Neural cell (in vitro differentiated cells): ENCODE results near the gene DMWD. TPM values are rescaled to one million over a fixed set of nuclear protein-coding genes. Genes with fewer than 3 reads are reported as not detected.

Source experiments
- H2AFZ ChIP-seq: fragments of 200-600, 300-800 bp; sonication (generic), shearing (Covaris generic); 2 replicates; pipeline ENCODE4 v1.6.0; 2014; ENCODE audit warnings: low read depth, mild to moderate bottlenecking, antibody characterized with exemption, low read length, moderate library complexity
- H3F3A ChIP-seq: fragments of 200-600 bp; shearing (Covaris generic); 2 replicates; pipeline ENCODE4 v1.6.1; 2016; ENCODE audit warnings: mild to moderate bottlenecking, moderate library complexity, mixed read lengths, antibody characterized with exemption, low read length; ENCODE audit not compliant: insufficient read depth, poor library complexity, severe bottlenecking
- H3K27ac ChIP-seq: fragments of 200-600, 300-800 bp; sonication (generic), shearing (Covaris generic); 2 replicates; pipeline ENCODE4 v1.5.1; 2014; ENCODE audit warnings: mild to moderate bottlenecking, low read length, moderate library complexity
- H3K27me3 ChIP-seq: fragments of 300-800, 200-600 bp; sonication (generic), shearing (Covaris generic); 2 replicates; pipeline ENCODE4 v1.6.0; 2014; ENCODE audit warnings: mild to moderate bottlenecking, low read depth, low read length, moderate library complexity; ENCODE audit not compliant: insufficient read depth
- H3K36me3 ChIP-seq: fragments of 300-800, 200-600 bp; sonication (generic), shearing (Covaris generic); 2 replicates; pipeline ENCODE4 v1.5.1; 2014; ENCODE audit warnings: mild to moderate bottlenecking, antibody characterized with exemption, low read length, moderate library complexity; ENCODE audit not compliant: insufficient read depth
- H3K4me2 ChIP-seq: fragments of 300-800, 200-600 bp; sonication (generic), shearing (Covaris generic); 2 replicates; pipeline ENCODE4 v1.6.0; 2014; ENCODE audit warnings: mild to moderate bottlenecking, low read length
- H3K4me3 ChIP-seq: fragments of 300-800, 200-600 bp; sonication (generic), shearing (Covaris generic); 2 replicates; pipeline ENCODE4 v1.5.1; 2014; ENCODE audit warnings: mild to moderate bottlenecking, low read length, moderate library complexity
- H3K79me2 ChIP-seq: fragments of 200-600 bp; shearing (Covaris generic); replicated peaks from 2 replicates; pipeline ENCODE4 v1.6.0; 2014; ENCODE audit warnings: mild to moderate bottlenecking, low read length, moderate library complexity; ENCODE audit not compliant: insufficient read depth
- H3K9ac ChIP-seq: fragments of 300-800, 200-600 bp; sonication (generic), shearing (Covaris generic); 2 replicates; pipeline ENCODE4 v1.6.1; 2016; ENCODE audit warnings: mild to moderate bottlenecking, low read length, mixed read lengths
- H3K9me2 ChIP-seq: fragments of 200-600 bp; shearing (Covaris generic); 2 replicates; pipeline ENCODE4 v1.6.1; 2016; ENCODE audit warnings: mild to moderate bottlenecking, low read length, mixed read lengths; ENCODE audit not compliant: insufficient read depth
- H3K9me3 ChIP-seq: fragments of 200-600, 300-800 bp; sonication (generic), shearing (Covaris generic); 2 replicates; pipeline ENCODE4 v1.6.1; 2016; ENCODE audit warnings: mild to moderate bottlenecking, mixed run types, low read length, moderate library complexity, mixed read lengths
- H4K20me1 ChIP-seq: fragments of 200-600 bp; shearing (Covaris generic); 2 replicates; pipeline ENCODE4 v1.6.1; 2016; ENCODE audit warnings: mild to moderate bottlenecking, mixed run types; ENCODE audit not compliant: insufficient read depth
- EP300 ChIP-seq: fragments of 450-650 bp; conservative IDR thresholded peaks from 2 replicates; pipeline ENCODE4 v1.6.1; 2014; ENCODE audit warnings: antibody characterized with exemption, mild to moderate bottlenecking, moderate library complexity; ENCODE audit not compliant: poor library complexity, severe bottlenecking
- EZH2 ChIP-seq: fragments of 200-600, 300-800 bp; shearing (Covaris generic), sonication (generic); IDR thresholded peaks from 2 replicates; pipeline ENCODE4 v1.6.1; 2014; ENCODE audit warnings: antibody characterized with exemption, low read length, borderline replicate concordance, mild to moderate bottlenecking; ENCODE audit not compliant: insufficient read depth, poor library complexity, severe bottlenecking
- MXI1 ChIP-seq: fragments of 450-650 bp; conservative IDR thresholded peaks from 2 replicates; pipeline ENCODE4 v1.6.1; 2014; ENCODE audit warnings: antibody characterized with exemption, mild to moderate bottlenecking; ENCODE audit not compliant: poor library complexity, severe bottlenecking
- POLR2AphosphoS5 ChIP-seq: IDR thresholded peaks from 2 replicates; pipeline ENCODE4 v1.6.1; 2012
- RAD21 ChIP-seq: fragments of 450-650 bp; conservative IDR thresholded peaks from 2 replicates; pipeline ENCODE4 v1.6.1; 2014; ENCODE audit warnings: antibody characterized with exemption, mild to moderate bottlenecking, moderate library complexity
- SMC3 ChIP-seq: fragments of 450-650 bp; conservative IDR thresholded peaks from 2 replicates; pipeline ENCODE4 v1.6.1; 2014; ENCODE audit warnings: antibody characterized with exemption, mild to moderate bottlenecking, moderate library complexity; ENCODE audit not compliant: poor library complexity
- TAF1 ChIP-seq: IDR thresholded peaks from 2 replicates; pipeline ENCODE4 v1.6.1; 2012; ENCODE audit warnings: low read depth
- polyA plus RNA-seq: library from polyadenylated mRNA; depleted of rRNA; stranded (reverse); fragments of >200 nt; gene quantifications from 2 replicates; pipeline ENCODE4 v1.2.3, GENCODE V29; 2014
- TF ChIP-seq, protein P1 (sequence below): fragments of 450-650 bp; IDR thresholded peaks from 2 replicates; pipeline ENCODE4 v1.5.1; 2014; ENCODE audit warnings: antibody characterized with exemption, mild to moderate bottlenecking, moderate library complexity; ENCODE audit not compliant: poor library complexity, severe bottlenecking
- TF ChIP-seq, protein P2 (sequence below): IDR thresholded peaks from 2 replicates; pipeline ENCODE4 v1.6.1; 2012; ENCODE audit warnings: borderline replicate concordance

The DMWD gene
- polyA plus RNA-seq, 1 donor from 2014 or later = 20.4 TPM

GRCh38 chr19:45828523-45828922 lies 35.9 kb upstream of the DMWD start:
- H3K9me2 ChIP-seq = no peaks in the 10 kb centered on the region
- no peak for TF ChIP-seq TAF1
- TF ChIP-seq RAD21 = no peak
- no peak for TF ChIP-seq SMC3
- TF ChIP-seq, protein P1, sequence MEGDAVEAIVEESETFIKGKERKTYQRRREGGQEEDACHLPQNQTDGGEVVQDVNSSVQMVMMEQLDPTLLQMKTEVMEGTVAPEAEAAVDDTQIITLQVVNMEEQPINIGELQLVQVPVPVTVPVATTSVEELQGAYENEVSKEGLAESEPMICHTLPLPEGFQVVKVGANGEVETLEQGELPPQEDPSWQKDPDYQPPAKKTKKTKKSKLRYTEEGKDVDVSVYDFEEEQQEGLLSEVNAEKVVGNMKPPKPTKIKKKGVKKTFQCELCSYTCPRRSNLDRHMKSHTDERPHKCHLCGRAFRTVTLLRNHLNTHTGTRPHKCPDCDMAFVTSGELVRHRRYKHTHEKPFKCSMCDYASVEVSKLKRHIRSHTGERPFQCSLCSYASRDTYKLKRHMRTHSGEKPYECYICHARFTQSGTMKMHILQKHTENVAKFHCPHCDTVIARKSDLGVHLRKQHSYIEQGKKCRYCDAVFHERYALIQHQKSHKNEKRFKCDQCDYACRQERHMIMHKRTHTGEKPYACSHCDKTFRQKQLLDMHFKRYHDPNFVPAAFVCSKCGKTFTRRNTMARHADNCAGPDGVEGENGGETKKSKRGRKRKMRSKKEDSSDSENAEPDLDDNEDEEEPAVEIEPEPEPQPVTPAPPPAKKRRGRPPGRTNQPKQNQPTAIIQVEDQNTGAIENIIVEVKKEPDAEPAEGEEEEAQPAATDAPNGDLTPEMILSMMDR = no peak
- TF ChIP-seq, protein P2, sequence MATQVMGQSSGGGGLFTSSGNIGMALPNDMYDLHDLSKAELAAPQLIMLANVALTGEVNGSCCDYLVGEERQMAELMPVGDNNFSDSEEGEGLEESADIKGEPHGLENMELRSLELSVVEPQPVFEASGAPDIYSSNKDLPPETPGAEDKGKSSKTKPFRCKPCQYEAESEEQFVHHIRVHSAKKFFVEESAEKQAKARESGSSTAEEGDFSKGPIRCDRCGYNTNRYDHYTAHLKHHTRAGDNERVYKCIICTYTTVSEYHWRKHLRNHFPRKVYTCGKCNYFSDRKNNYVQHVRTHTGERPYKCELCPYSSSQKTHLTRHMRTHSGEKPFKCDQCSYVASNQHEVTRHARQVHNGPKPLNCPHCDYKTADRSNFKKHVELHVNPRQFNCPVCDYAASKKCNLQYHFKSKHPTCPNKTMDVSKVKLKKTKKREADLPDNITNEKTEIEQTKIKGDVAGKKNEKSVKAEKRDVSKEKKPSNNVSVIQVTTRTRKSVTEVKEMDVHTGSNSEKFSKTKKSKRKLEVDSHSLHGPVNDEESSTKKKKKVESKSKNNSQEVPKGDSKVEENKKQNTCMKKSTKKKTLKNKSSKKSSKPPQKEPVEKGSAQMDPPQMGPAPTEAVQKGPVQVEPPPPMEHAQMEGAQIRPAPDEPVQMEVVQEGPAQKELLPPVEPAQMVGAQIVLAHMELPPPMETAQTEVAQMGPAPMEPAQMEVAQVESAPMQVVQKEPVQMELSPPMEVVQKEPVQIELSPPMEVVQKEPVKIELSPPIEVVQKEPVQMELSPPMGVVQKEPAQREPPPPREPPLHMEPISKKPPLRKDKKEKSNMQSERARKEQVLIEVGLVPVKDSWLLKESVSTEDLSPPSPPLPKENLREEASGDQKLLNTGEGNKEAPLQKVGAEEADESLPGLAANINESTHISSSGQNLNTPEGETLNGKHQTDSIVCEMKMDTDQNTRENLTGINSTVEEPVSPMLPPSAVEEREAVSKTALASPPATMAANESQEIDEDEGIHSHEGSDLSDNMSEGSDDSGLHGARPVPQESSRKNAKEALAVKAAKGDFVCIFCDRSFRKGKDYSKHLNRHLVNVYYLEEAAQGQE = no peak
- TF ChIP-seq EP300 = no peak
- no peak for TF ChIP-seq EZH2
- TF ChIP-seq MXI1 = no peak
- TF ChIP-seq POLR2AphosphoS5 = no peak
- H3K9me3 ChIP-seq = no peaks in the 10 kb centered on the region
- H3K27ac ChIP-seq = no peak overlapping the region
- H4K20me1 ChIP-seq = no peaks in the 10 kb centered on the region
- no peaks in the 10 kb centered on the region for H3K36me3 ChIP-seq
- no peaks in the 10 kb centered on the region for H3K79me2 ChIP-seq
- H3K9ac ChIP-seq = no peak overlapping the region
- H2AFZ ChIP-seq = no peak overlapping the region
- no peaks in the 10 kb centered on the region for H3F3A ChIP-seq
- no peaks in the 10 kb centered on the region for H3K27me3 ChIP-seq
- no peak overlapping the region for H3K4me2 ChIP-seq
- no peak overlapping the region for H3K4me3 ChIP-seq

DNA sequence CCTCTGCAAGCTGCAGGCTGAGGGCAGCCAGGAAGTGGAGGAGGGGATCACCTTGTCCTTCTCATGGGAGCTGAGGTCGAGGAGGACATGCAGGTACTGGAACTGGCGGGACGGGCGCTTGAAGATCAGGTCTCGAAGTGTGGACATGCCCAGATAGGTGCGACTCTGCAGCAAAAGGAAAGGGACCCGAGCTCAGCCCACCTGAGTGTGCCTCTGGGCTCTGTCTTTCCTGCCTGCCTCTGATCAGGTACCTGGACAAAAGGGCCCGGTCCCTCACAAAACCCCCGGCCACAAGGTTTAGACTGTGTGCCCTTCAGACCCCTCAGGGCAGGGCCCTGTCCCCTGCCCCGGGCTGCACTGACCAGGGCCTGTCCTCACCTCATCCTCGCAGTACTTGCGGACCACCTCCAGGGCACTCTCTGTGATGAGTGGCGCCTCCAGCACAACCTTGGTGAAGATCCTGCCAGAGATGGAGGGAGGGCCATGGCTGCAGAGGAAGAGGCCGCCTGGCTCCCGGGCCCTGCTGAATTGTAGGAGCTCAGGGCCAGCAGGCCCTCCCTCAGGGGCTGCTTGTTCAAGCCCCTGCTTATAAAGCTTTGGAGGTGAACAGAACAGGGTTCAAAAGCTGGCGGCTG lies 34.9 kb upstream of the DMWD start:
- Histone ChIP-seq H3K4me3 (no peak overlapping the region), H3F3A (no peaks in the 10 kb centered on the region), H3K9me3 (no peaks in the 10 kb centered on the region), H2AFZ (no peak overlapping the region), H3K27me3 (no peaks in the 10 kb centered on the region), H4K20me1 (no peaks in the 10 kb centered on the region), H3K9me2 (no peaks in the 10 kb centered on the region), H3K79me2 (no peaks in the 10 kb centered on the region), H3K36me3 (no peaks in the 10 kb centered on the region), H3K27ac (no peak overlapping the region), H3K4me2 (no peak overlapping the region), H3K9ac (no peak overlapping the region)
- TF ChIP-seq SMC3 = no peak
- TF ChIP-seq, protein P2 = no peak
- no peak for TF ChIP-seq POLR2AphosphoS5
- TF ChIP-seq EZH2 = no peak
- no peak for TF ChIP-seq EP300
- TF ChIP-seq, protein P1 = no peak
- no peak for TF ChIP-seq RAD21
- TF ChIP-seq MXI1 = no peak
- TF ChIP-seq TAF1 = no peak
